Hypothalamus (tissue), 51 donors: ENCODE results near the gene EYS.
"Not testable (repeated sequence)": the region's sequence is repeated elsewhere in the genome, so short reads cannot be mapped to it uniquely, and the experiment has no call there.

ENCODE experiments used
- DNase-seq, 51 donors: peaks; one replicate each; lab custom pipeline; 2025; lab: John Stamatoyannopoulos, UW

EYS gene

GRCh38 chr6:63887002-63887751 is 1819.8 kb downstream of the EYS start:
- no peak for DNase-seq

DNA sequence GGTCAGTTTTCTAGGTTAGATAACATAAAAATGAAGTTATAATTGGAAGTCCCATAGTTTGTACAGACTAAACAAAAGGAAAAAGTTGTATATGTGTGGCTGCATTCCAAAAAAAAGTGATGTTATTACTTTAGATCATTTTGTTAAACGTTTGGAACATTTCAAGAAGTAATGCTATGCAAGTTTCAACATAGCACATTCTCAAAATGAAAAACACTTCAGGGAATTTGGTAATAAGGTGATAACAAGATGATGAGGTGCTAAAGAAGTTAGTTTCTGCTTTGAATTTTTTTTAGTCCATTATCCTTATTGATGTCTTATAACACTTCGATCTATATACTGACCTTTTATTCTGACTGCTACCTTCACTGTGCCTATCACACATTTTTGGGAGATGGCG is 1820.7 kb downstream of the EYS start:
- DNase-seq = no peak

- no peak for DNase-seq
These were observed 1823.4 kb downstream of the EYS start for GRCh38 chr6:63883597-63883996.

GRCh38 chr6:63882208-63882607 is 1824.8 kb downstream of the EYS start:
- DNase-seq = no peak

GRCh38 chr6:63881791-63882190 is 1825.2 kb downstream of the EYS start:
- DNase-seq = no peak

GRCh38 chr6:63872233-63872632 is 1834.8 kb downstream of the EYS start:
- DNase-seq = no peak

- DNase-seq = no peak
These were observed 1838.7 kb downstream of the EYS start for GRCh38 chr6:63868351-63868750.

DNA sequence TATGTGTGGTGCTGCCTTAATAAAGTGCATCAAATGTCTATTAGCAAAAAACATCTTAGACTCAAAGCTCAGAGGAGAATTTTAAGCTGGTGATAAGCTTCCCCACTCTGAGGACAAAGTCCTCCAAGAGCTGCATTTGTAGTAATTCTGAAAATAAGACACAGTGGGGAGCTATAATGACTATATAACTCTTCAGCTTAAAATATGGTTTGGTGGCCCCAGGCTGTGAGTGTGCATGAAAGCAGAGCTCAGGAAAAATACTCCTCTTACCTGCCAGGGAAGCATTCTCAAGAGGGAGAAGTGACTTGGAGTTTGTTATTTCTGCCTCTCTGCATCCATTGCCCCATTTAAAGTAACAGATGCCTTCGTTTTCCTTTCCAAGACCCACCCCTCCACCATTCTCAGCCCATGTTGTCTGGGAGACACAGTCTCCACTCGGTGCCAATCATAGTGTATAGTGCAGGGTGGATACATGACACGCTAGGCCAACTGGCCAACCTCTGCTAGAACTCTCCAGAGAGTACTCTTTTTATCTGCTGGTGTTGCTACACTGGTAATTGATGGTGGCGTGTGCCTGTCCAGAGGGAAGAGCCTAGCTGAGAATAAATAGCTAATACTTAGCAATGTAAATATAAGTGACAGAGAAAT is 1842.2 kb downstream of the EYS start:
- DNase-seq = no peak

DNA sequence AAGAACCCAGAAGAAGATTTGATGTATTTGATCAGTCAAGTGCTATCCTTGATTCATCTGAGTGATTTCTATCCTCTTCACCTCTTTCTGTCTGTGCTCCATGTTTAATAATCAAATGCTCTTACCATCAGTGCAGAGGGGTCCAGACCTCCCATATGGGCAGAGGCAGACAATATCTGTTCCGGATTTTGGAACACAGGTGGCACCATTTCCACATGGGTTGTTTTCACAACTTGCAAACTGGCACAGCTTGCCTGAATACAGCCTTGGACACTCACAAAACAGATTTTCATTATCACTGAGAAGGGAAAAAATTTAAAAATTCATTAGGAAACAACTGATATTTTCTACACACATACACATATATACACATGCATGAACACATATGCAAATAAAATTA is 1843.0 kb downstream of the EYS start:
- no peak for DNase-seq

GRCh38 chr6:63862486-63863198 is 1844.4 kb downstream of the EYS start:
- no peak for DNase-seq

GRCh38 chr6:63859528-63859927 is 1847.5 kb downstream of the EYS start:
- no peak for DNase-seq

DNA sequence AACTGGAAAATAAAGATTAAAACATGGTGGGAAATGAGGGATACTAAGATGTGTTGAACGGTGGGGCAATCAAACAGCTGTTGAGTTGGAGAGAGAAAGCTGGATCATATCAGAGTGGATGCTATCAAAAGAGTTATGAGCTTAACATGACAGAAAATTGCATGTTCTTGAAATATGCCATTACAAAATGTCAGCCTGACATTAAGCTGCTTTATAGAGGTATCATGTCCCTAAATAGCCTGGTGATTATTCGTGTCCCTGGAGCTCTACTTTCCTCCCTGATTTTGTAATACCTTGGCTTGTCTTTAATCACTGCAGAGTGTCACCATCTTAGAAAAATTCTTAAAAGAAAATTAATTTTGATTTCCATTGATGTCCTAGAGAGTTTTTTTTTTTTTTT is 1848.3 kb downstream of the EYS start:
- no peak for DNase-seq

DNA sequence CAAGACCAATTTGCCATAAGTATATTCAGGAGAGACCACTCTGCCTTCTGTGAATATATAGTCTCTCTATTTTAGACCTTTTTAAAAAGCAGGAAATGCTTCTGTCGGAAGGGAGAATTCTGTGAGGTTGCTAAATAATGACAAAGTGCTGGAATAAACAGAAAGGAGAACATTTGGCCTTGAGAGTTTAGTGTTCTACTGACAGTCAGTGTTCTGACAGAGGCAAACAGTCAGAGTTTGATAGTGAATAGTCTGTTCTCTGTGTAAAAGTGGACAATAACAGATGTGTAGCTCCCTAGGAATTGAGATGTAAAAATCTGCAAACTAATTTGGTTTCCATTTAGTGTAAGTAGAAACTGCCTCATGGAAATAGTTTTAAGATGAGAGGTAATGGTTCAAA is 1850.8 kb downstream of the EYS start:
- no peak for DNase-seq

DNA sequence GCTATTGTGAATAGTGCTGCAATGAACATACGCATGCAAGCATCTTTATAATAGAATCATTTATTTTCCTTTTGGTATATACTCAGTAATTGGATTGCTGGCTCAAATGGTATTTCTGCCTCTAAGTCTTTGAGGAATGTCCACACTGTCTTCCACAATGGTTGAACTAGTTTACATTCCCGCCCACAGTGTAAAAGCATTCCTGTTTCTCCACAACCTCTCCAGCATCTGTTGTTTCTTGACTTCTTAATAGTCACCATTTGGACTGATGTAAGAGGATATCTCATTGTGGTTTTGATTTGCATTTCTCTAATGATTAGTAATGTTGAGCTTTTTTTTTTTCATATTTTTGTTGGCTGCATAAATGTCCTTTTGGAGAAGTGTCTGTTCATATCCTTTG is 1862.7 kb downstream of the EYS start:
- no peak for DNase-seq

DNA sequence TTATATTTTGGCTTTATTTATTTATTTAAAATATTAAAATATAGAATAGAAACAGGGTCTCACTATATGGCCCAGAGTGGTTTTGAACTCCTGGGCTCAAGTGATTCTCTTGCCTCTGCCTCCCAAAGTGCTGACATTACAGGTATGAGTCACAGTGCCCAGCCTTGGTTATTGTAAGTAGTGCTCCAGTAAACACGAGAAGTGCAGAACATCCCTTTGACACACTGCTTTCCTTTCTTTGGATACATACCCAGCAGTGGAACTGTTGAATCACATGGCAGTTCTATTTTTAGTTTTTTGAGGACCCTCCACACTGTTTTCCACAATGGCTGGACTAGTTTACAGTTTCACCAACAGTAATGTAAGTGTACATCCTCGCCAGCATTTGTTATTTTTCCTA is 1867.5 kb downstream of the EYS start:
- no peak for DNase-seq

DNA sequence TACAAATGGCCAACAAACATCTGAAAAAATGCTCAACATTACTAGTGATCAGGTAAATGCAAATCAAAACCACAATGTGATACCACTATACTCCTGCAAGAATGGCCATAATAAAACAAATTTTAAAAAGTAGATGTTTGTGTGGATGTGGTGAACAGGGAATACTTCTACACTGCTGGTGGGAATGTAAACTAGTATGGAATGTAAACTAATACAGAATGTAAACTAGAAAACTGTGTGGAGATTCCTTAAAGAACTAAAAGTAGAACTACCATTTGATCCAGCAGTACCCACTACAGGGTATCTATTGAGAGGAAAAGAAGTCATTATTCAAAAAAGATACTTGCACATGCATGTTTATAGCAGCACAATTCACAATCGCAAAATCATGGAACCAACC is 1878.3 kb downstream of the EYS start:
- not testable (repeated sequence) for DNase-seq

DNA sequence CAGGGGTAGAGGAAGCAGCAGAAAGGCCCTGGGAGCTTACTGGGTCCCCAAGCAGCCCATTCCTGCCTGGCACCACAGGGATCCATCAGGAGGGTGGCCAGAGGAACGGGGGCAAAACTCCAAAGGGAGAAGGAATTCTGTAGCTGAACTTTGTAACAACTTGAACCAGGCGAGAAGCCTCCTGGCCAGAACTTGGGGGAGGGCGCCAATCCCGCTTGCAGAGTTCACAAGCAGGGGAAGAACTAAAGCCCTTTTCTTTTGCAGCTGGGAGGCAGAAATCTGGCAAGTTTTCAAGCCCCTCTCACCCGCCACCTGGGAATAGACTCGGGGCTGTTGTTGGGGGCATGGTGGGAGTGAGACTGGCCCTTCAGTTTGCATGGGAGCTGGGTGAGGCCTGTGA is 1882.3 kb downstream of the EYS start:
- DNase-seq = no peak

GRCh38 chr6:63821442-63821841 is 1885.6 kb downstream of the EYS start:
- DNase-seq = no peak

DNA sequence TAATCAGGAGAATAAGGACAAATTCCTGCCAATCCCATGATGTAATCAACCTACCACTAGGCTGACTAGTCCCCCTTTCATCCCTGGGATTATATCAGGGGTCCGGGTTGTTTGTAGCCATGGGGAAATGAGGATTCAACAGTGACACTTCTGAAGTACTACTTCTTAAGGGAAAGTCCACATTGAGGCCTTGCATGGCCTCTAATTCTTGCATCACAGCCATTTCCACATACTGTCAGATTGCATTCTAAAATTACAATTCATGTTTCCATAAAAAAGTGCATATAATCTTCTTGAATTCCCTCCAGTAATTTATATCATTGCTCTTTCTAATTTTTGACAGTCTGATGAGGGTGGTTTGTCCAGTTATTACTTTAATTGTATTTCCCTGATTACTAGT is 1887.2 kb downstream of the EYS start:
- no peak for DNase-seq

GRCh38 chr6:63817492-63818050 is 1889.5 kb downstream of the EYS start:
- no peak for DNase-seq

DNA sequence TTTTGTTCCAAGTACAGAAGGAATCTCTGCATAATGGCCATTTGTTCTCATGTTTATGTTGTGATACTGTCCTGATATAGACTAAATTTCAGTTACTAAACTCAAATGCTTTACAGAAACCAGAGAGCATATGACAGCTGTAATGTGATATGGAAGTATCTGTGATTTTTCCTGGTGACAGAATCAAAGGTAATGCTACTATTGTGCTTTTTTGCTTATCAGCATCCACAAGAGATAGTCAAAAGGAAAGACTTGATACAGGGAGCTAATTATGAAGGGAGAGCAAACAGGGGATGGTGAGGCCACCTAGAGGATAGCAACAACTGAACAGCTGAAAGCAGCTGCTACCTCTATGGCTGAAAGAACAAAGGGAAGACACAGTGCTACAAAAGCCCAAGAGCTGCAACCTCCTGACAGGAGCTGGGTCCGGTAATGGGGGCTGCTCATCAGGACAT is 1890.0 kb downstream of the EYS start:
- DNase-seq = peak in 1 of 51 donors; percentile 1
